ENCODE data around the gene NACC2. TPM values are rescaled to one million over a fixed set of nuclear protein-coding genes. Genes with fewer than 3 reads are reported as not detected.

The NACC2 gene
- total RNA-seq, 4 donors from 2014 or later = 93.8 to 192 (median 142) TPM

DNA sequence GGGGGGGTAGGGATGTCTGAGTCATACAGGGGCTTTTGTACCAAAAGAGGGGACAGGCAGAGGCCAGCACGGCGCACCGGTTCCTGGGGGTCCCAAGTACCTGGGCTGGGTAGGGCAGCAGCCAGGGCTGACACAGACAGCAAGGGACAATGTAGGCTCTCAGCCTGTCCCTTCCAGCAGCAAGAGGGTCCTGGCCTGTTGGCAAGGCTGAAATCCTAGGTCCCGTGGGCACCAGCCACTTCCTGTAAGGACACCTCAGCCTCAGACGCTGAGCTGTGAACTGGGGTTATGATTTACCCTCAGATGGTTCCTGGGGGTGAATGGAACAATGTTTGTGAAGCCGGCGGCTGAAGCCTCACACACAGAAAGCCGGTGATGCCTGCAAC, 41.3 kb downstream of the NACC2 start:
- peaks cover 15 to 16% (median 15%) of the 10 kb centered on the region in 4 donors for H3K36me3 ChIP-seq
- peak overlapping the region in 2 of 4 donors; percentile 55 to 61 for H3K4me3 ChIP-seq
- intact Hi-C loops (cut with DNase I) = loop anchor here (5.0 kb wide), 2 partner anchors 34 to 69 kb away; no protein-coding TSS in a partner anchor
- no peak for DNase-seq (ENCODE audit: extremely low spot score)
- peaks cover 65 to 100% (median 100%) of the 10 kb centered on the region in 4 donors for H3K4me1 ChIP-seq
- TF ChIP-seq POLR2A (IDR thresholded peaks at IDR 0.05; ENCODE audit: low read depth) = no peak
- TF ChIP-seq, protein P1, sequence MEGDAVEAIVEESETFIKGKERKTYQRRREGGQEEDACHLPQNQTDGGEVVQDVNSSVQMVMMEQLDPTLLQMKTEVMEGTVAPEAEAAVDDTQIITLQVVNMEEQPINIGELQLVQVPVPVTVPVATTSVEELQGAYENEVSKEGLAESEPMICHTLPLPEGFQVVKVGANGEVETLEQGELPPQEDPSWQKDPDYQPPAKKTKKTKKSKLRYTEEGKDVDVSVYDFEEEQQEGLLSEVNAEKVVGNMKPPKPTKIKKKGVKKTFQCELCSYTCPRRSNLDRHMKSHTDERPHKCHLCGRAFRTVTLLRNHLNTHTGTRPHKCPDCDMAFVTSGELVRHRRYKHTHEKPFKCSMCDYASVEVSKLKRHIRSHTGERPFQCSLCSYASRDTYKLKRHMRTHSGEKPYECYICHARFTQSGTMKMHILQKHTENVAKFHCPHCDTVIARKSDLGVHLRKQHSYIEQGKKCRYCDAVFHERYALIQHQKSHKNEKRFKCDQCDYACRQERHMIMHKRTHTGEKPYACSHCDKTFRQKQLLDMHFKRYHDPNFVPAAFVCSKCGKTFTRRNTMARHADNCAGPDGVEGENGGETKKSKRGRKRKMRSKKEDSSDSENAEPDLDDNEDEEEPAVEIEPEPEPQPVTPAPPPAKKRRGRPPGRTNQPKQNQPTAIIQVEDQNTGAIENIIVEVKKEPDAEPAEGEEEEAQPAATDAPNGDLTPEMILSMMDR (IDR thresholded peaks at IDR 0.05) = no peak
- TF ChIP-seq POLR2AphosphoS5 (IDR thresholded peaks at IDR 0.05) = no peak
- no peak for TF ChIP-seq EP300 (IDR thresholded peaks at IDR 0.05)
- peak overlapping the region; percentile 76 to 90 (median 87) for H3K27ac ChIP-seq (replicated peaks in 1 of 4)
- H3K27me3 ChIP-seq = no peaks in the 10 kb centered on the region
- no peaks in the 10 kb centered on the region for H3K9me3 ChIP-seq
- WGBS = 71% methylated on average over 3 of the region's 8 CpGs

DNA sequence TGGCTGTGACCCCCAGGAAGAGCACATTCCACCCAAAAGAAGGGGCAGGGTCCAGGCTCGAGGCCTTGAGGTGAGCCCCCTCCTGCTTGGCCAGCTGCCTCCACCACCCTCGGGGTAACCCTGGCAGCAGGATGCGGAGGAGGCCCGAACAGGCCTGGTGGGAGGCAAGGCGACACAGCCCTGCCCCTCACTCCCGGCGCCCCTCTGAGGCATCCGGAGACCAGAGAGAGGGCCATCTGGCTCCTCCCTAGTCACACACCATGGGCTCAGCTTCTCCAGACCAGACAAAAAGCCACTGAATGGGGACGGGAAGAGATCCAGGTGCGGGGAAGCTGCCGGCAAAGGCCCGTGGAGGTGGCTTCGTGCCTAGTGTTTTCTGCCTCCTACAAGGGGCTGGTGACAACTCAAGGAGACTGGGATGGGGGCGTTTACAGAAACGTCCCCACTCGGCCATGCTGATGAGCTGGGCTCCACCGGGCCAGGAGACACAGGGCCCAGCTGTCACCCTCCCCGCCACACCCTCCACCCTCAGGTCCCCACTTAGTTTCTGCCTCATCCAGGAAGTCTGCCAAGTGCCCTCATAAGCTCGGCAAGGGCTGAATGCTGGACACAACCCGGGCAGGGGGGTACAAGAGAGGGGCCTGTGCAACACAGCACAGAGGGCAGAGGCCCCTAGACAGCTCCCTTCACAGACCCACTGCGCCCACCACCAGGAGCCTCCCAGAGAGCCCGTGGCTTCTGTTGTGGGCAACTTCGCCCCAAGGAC, 41.9 kb downstream of the NACC2 start:
- DNase-seq (ENCODE audit: extremely low spot score) = no peak
- Histone ChIP-seq H3K27me3 (no peaks in the 10 kb centered on the region), H3K36me3 (peaks cover 18 to 21% (median 21%) of the 10 kb centered on the region in 4 donors), H3K27ac (replicated peaks in 1 of 4) (peak overlapping the region; percentile 76 to 90 (median 87)), H3K4me1 (peaks cover 63 to 100% (median 100%) of the 10 kb centered on the region in 4 donors), H3K9me3 (no peaks in the 10 kb centered on the region), H3K4me3 (peak overlapping the region; percentile 55 to 70 (median 58))
- 53% methylated on average over 13 of the region's 23 CpGs for WGBS
- no peak for TF ChIP-seq POLR2AphosphoS5 (IDR thresholded peaks at IDR 0.05)
- TF ChIP-seq, protein P1 (IDR thresholded peaks at IDR 0.05) = no peak
- no peak for TF ChIP-seq EP300 (IDR thresholded peaks at IDR 0.05)
- TF ChIP-seq POLR2A (IDR thresholded peaks at IDR 0.05; ENCODE audit: low read depth) = no peak
- intact Hi-C loops (cut with DNase I) = loop anchor here (5.0 kb wide), 2 partner anchors 34 to 69 kb away; no protein-coding TSS in a partner anchor

DNA sequence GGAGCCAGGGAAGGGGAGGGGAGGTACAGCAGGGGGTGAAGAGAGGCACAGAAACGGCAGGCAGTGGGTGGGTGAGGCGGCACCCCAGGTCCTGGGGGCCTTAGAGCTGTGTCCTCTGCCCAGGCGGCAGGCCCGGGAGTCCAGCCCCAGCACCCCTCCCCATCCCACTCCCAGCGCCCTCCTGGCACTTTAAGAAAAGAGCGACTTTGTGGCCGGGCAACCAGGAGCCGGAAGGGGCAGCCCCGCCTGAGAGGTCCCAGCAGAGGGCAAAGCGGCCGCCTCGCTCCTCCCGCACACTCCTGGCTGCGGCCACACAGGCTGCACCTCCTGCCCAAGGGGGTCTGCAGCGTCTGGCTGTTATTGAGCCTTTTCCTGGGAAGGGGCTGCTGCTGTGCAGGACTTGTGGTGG, 42.6 kb downstream of the NACC2 start:
- WGBS = 34% methylated on average over 7 of the region's 15 CpGs

DNA sequence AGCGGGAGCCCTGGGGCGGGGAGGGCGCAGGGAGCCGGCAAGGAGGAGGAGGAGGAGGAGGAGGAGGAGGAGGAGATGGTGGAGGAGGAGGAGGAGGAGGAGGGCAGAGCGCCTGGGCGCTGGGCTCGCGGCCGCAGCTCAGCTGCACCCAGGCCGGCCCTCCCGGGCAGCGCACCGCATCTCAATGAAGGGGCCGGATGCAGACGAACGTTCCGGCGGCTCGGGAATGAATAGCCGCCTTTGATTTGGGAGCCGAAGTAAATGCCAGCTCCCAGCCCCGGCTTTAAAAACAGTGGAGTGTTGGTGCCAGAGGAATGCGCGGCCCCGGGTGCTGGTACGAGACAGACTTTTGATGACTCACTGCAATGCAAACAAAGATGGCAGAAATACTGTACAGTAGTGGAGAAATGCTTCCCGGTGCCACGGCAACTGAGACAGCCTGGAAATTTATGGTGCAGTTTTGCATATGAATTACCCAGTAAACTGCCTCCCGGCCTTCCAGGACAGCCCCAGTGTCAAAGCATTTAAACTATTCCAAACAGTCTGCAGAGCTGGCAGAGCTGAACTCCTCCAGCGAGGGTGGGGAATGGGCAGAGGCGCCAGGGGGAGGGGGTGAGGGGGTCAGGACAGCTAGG, 43.1 kb downstream of the NACC2 start:
- 3% methylated on average over 17 of the region's 31 CpGs for WGBS

More for the DNA sequence above, 42.6 kb downstream of the NACC2 start:
- Histone ChIP-seq H3K36me3 (peaks cover 18 to 28% (median 27%) of the 10 kb centered on the region in 4 donors), H3K27me3 (no peaks in the 10 kb centered on the region), H3K27ac (replicated peaks in 1 of 4) (peak overlapping the region; percentile 76 to 90 (median 87)), H3K4me1 (peaks cover 69 to 100% (median 100%) of the 10 kb centered on the region in 4 donors), H3K9me3 (no peaks in the 10 kb centered on the region), H3K4me3 (peak overlapping the region; percentile 55 to 70 (median 58))
- TF ChIP-seq POLR2A (IDR thresholded peaks at IDR 0.05; ENCODE audit: low read depth) (no peak), POLR2AphosphoS5 (IDR thresholded peaks at IDR 0.05) (no peak), EP300 (IDR thresholded peaks at IDR 0.05) (no peak)
- TF ChIP-seq, protein P1 (IDR thresholded peaks at IDR 0.05) = no peak
- intact Hi-C loops (cut with DNase I) = loop anchor here (5.0 kb wide), 2 partner anchors 35 to 70 kb away; no protein-coding TSS in a partner anchor
- no peak for DNase-seq (ENCODE audit: extremely low spot score)

More for the DNA sequence above, 43.1 kb downstream of the NACC2 start:
- peak; percentile 92 for DNase-seq (ENCODE audit: extremely low spot score)
- intact Hi-C loops (cut with DNase I) = loop anchor here (5.0 kb wide), 2 partner anchors 35 to 70 kb away; no protein-coding TSS in a partner anchor
- peaks cover 18 to 33% (median 29%) of the 10 kb centered on the region in 4 donors for H3K36me3 ChIP-seq
- H3K4me3 ChIP-seq = peak overlapping the region; percentile 55 to 70 (median 58)
- peak overlapping the region; percentile 76 to 90 (median 87) for H3K27ac ChIP-seq (replicated peaks in 1 of 4)
- peak; percentile 38 to 58 for TF ChIP-seq POLR2AphosphoS5 (IDR thresholded peaks at IDR 0.05)
- TF ChIP-seq, protein P1 (IDR thresholded peaks at IDR 0.05) = no peak
- no peaks in the 10 kb centered on the region for H3K27me3 ChIP-seq
- H3K9me3 ChIP-seq = no peaks in the 10 kb centered on the region
- H3K4me1 ChIP-seq = peaks cover 74 to 100% (median 100%) of the 10 kb centered on the region in 4 donors

All from esophagus muscularis mucosa (tissue), 4 donors.